Kasumi-1 (cell line): ENCODE results near the gene CLMN.
"Not testable (repeated sequence)": the region's sequence is repeated elsewhere in the genome, so short reads cannot be mapped to it uniquely, and the experiment has no call there.

Experiments
- DNase-seq, 2 experiments: peaks; one replicate each; lab custom pipeline; 2025; lab: John Stamatoyannopoulos, UW

The CLMN gene

DNA sequence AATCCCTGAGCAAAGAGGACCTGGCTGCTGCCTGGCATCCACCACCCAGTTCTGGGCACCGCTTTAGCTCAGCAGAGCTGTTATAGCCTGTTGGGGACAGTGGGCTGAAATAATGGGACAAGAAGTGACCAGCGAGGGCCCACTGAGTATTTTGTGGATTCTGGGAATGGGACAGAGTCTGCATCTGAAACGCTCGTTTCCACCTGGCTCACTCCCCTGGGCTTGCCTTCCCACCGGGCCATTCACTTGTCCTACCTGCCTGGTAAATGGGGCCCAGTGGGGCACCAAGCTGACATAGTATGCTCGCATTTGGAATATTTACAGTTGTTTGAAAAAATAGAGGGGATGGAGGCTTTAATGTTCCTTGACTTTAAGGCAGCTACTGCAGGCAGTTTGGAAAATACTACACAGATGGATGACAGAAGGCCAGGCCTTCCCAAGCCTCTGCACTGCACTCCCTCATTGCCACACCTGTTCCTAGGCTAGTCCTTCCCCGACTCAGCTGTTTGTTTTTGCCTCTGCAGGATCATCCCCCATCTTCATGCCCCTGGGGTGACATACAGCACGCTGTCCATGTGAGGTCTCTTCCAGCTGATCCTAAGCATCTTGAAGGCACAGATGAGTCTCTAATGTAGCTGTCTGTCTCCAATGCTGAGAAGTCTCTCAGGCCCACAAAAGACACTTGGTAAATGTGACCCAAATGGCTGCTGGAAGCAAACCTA is 101.1 kb downstream of the CLMN start:
- DNase-seq = no peak

DNA sequence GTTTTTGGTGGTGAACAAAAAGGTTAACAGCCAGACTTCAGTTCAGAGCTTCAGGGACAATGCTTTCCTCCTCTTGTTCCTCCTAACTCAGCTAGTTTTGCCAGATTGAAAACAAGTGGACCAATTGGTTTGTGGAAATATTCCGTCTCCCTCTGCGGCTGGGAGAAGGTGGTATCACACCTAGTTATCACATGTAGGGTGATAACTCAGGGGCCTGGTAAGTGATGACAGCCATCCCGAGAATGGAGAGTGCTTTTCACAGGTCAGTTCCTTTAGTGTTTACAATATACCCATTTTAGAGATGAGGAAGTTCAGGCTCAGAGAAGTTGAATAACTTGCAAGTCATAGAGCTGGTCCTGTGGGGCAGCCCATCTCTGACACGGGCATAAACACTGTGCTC is 101.7 kb downstream of the CLMN start:
- DNase-seq = no peak

DNA sequence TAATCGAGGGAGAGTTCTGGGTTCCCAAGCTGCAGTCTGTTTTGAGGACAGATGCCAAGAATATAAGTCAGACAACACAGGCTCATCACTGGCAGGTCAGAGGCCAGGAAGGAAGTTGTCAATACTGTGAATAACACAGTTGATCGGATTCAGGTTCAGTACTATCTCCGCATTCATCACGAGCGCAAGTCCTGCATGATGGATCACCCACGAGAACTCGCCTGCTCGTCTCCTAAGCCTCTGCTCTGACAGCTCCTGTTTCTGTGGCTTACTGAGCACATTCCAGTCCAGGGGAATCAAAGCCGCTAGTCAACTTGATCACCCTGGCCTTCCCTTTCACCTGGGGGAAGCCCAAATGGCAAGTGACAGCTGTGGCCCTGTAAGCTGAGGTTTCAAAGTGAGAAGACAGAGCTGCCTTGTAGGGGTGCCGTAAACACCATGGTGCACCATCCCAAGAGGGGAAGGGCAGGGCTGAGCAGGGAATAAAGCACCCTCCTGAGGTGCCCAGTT is 102.3 kb downstream of the CLMN start:
- DNase-seq = no peak

DNA sequence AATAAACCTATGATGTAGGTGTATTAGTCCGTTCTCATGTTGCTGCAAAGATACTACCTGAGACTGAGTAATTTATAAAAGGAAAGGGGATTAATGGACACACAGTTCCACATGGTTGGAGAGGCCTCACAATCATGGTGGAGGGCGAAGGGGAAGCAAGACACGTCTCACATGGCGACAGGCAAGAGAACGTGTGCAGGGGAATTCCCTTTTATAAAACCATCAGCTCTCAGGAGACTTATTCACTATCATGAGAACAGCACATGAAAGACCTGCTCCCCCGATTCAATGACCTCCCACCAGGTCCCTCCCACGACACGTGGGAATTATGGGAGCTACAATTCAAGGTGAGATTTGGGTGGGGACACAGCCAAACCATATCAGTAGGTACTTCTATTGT is 103.7 kb downstream of the CLMN start:
- no peak for DNase-seq

DNA sequence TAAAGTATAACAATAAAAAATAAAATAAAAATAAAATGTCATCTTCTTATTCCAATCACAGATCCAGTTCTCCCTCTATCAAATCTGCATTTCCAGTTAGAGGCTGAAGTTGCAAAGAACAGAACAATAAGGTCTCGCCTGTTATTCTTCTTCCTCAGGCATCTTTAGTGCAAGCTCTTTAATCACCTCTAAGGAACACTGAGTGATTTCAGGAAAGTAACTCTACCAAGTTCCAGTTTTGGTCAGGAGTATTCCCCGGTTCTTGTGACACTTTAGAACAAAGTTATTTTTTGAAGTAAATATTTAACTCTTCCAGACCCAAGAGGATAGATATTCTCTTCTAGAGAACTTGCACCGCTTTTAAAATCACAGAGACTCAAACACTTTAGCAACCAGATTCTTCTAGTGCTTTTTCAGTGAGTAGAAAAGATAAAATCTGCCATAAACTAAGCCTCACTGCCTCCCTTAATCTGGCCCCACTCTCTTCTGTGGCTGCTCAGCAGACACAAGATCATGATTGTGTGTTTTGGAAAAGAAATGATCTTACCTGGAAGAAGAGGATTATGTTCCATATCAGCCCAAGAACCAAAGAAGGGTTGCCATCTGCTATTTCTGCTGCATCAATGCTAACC is 104.5 kb downstream of the CLMN start:
- no peak for DNase-seq

DNA sequence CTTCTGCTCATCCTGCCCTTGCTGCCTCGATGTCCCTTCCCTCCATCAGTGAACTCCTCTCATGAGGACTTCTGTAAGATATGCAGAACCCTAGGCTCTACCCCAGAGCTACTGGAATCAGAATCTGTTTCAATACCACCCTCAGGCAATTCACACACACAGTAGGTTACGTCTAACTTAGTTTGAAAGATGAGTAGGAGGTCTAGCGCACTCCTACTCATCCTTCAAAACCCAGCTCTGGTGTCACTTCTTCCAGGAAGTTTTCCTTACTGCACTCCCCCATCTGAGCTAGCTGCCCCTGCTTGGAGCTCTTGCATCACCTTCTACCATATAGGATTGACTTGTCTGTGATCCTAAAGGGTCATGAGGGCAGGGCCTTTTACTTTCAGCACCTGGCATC is 105.9 kb downstream of the CLMN start:
- DNase-seq = no peak

DNA sequence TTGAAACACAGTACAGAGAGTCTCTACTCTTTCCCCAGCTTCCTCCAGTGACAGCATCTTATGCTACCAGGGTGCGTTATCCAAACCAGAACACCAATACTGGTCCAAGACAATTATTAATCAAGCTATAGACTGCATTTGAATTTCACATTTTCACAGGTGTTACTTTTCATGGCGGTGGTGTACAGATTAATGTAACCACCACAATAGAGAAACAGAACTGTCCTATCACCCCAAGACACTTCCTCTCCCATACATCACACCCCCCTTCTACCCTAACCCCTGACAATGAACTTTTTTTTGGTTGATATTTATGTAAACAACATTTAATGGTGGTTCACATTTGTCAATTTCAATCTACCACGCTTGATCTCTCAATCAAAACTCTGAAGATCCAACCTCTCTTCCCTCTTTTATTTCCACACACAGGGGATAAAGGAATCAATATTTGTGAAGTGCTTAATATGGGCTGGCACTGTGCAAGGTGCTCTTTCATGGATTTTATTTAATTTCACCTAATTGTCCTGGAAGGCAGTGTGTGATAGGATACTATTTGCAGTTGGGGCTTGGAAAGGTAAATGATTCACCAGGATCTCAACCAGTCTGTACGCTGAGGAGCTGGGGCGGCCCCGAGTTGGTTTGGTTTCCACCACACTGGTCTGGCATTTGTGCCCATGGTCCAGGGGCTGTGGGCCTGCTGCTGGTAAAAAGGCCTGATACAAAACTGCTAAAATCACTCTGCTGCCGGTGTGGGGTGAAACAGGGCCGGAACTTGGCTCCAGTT is 107.8 kb downstream of the CLMN start:
- no peak for DNase-seq

DNA sequence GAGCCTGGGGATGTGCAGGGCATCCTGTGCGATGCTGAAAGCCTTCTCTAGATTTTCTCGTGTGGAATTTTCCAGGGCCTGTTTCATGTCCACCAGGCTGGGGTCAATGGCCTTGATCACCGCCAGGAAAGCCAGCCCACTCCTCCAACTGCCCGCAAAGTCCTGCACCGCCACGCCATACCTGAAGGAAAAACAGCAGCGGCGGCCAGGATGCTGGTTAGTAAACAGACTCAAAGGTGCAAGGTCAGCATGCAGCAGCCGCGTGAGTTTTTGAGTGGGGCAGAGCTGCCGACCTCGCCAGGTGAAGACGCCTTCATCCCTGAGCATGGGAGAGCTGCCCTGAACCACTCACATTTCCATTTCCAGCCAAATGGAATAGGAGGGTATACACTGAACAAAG is 109.0 kb downstream of the CLMN start:
- DNase-seq = no peak

DNA sequence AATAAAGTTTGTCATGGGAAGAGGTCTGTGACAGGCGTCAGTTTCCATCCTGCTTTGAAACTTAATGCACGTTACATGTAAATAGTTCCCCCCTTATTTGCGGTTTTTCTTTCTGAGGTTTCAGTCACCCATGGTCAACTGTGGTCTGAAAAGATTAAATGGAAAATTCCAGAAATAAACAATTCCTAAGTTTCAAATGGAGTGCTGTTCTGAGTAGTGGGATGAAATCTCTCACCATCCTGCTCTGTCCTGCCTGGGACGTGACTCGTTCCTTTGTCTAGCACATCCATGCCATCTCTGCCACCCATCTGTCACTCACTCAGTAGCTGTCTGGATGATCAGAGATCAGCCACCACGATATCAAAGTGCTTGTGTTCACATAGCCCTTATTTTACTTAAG is 111.1 kb downstream of the CLMN start:
- no peak for DNase-seq

DNA sequence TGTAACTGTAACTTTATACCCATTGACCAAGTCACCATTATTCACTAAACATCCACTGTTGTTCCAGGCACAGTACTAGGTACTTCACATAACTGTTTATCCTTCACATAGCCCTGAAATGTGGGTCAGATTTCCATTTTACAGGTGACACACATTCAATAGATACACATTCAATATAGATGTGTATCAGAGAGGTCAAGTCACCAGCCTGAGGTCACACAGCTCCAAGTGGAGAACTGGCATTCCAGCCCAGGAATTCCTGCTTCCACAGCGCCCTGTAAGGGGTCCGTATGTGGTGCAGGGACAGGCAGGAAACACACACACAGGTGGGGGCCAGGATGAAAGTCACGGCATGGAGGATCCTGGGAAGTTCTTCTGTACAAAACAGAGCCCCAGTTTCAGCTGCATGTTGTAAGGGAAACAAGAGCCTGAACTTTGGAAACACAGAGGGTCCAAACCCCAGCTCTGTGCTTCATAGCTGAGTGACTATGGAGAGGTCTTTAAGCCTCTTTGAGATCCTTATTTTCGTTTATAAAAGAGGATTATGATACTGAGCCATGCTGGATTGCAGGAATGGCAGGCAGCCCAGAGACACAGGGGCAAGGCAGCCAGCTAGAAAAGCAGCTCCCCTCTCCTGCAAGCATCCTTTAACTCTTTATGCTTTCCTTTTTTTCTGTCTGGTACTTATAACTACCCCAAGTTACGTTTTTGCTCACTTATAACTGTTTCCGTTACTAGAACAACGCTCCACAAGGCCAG is 112.1 kb downstream of the CLMN start:
- DNase-seq = no peak

DNA sequence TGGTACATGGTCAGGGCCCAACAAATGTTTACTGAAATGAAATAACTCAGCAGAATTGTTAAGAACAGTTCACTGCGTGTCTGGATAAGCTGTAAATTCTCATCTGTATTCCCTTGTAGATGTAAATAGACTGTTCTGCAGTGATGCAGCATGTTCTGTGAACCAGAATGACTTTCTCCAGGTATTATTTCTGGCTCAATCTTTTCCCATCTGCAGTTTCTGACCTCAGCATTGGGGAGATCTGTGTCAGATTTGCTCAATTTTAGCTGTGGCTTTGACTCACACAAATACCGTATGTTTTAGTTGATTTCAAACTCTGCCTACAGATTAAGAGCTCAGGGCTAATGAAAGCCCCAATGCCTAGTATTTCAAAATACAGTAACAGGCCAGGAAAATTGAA is 113.2 kb downstream of the CLMN start:
- DNase-seq = no peak

DNA sequence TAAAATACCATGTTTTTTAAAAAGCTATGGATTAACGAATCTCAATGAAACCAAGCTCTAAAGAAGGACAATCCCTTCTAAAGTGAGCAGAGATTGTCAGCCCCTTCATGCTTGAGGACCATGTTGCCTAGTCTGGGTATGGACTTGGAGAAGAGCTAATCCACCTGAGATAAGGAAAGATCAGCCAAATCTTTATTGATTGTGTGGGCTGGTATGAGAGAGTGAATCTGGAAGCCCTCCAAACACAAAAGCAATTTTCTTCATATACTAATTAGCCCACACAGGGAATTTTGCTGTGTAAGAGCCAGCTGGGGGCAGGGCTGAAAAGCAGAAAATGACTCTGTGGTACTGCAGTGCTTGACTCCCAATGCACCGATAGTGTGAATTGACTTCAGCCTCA is 115.0 kb downstream of the CLMN start:
- no peak for DNase-seq

DNA sequence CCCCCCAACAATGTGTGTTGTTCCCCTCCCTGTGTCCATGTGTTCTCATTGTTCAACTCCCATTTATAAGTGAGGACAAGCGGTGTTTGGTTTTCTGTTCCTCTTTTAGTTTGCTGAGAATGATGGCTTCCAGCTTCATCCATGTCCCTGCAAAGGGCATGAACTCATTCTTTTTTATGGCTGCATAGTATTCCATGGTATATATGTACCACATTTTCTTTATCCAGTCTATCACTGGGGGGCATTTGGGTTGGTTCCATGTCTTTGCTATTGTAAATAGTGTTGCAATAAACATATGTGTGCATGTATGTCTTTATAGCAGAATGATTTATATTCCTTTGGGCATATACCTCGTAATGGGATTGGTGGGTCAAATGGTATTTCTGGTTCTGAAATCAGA is 118.0 kb downstream of the CLMN start:
- not testable (repeated sequence) for DNase-seq

DNA sequence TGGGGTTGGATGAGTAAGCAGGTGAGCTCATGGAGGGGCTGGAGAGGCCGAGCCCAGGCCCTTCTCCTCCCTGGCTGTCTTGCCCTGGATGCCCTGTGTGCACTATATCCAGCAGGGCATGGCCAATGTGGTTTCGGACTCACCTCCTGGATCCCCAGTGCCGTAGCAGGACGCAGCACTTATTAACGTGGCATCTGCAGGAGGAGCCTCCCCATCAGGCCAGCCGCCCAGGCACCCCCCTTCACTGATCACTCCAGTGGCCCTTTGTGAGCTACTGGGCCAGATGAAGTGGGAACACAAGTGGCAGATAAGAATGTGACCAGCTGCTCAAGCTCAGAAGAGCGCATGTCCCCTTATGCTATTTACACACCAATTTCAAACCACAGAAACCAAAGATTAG is 119.3 kb downstream of the CLMN start:
- no peak for DNase-seq

DNA sequence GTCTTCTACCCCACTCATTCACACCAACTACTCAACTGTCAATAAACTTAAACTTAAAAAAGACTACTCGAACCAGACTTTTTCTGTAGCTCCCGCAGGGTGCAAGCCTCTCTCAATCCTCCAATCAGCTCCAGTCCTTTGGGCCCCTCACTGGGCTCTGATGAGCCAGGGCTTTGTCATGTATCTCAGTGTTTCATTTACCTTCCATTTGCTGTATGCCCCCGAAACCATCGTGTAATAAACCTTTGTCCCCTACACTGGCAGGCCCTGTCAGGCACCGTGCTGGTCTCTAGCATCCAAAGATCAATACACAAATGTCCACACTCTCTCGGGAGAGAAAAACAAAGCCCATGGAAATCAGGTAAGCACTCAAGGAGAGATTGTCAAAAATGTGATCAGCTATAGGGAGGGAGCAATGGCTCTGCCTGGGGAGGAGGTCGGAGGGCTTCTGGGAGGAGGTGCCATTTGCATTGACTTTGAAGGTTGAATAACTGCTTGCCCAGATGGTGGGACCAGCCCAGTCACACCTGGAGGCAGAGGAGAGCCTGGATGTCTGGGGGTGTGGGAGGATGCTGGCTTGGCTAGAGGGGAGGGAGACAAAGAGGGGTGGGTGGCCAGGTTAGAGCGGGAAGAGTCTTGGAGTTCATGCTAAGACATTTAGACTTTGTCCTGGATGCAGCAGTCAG is 120.3 kb downstream of the CLMN start:
- DNase-seq = no peak

DNA sequence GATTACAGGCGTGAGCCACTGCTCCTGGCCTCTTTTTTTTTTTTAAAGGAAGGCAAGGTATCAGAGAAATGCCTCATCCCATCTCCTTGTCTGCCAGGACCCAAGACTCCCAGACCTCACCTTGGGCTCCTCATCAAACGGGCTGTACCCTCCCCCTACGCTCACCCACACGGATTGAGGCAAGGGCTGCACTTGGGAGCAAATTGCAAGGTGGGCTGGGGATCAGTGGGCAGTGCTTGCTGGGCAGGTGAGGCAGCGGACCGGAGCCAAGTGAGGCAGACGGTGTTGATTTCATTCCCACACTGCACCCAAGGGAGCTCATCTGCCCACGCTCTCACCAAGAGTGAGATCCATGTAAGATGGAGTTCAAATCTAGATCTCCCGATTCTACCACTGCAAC is 121.4 kb downstream of the CLMN start:
- DNase-seq = no peak

DNA sequence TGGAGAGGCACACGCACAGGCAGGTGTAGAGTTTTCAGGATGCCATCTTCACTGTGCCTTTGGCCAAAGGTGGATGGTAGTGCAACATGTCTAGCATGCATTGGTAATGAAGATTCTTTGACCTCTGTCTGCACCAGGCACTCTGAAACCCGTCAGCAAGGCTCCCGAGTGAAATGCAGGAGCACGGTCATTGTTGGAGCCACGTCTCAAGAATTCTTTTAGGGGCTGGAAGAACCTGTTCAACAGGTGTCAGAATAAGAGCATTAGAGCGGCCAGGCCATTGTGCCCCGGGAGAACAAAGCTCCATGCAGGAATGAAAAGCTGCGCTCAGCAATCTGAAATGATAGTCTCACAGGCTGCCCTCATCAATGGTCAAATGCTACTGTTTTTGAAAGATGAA is 122.2 kb downstream of the CLMN start:
- DNase-seq = no peak

DNA sequence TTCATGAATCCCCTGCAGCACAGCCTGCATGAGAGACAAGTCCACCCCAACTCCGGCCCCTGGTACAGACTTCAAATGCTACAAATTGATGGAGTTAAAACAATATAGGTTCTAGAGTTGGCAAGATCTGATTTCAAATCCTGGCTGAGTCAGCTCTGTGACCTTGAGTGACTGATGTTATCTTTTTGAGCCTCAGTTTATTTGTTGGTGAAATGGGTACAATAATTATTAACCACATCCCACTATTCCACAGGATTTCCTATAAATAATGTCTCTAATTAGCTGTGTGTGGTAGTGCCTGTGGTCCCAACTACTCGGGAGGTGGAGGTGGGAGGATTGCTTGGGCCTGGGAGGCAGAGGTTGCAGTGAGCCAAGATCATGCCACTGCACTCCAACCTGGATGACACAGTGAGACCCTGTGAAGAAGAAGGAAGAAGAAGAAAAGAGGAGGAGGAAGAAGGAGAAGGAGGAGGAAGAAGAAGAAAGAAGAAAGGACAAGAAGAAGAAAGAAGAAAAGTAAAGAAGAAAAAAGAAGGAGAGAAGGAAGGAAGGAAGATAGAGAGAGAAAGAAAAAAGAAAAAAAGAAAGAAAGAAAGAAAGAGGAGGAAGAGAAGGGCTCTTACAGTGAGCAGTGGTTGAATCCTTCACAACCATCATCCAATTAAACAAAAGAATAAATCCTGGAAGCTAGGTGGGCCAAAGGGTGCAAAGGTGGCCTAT is 122.7 kb downstream of the CLMN start:
- DNase-seq = no peak

DNA sequence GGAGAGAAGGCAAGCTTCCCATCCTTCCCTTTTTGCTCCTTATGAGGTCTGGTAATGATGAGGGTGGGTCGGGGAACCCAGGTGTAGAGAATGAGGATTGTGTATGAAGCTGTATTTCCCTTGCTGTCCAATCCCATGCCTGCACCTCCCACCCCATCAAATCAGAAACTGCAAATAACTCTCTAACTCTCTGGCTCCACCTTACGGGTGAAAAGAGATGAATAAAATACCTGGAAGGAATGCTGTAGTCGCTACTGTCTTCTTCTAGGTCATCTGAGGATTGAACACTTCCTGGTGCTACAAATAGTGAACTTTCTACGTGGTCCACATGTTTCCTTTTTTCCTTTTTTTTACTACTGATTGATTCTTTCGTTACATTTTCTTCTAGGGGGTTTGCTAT is 123.4 kb downstream of the CLMN start:
- DNase-seq = peak; percentile 49 to 52

DNA sequence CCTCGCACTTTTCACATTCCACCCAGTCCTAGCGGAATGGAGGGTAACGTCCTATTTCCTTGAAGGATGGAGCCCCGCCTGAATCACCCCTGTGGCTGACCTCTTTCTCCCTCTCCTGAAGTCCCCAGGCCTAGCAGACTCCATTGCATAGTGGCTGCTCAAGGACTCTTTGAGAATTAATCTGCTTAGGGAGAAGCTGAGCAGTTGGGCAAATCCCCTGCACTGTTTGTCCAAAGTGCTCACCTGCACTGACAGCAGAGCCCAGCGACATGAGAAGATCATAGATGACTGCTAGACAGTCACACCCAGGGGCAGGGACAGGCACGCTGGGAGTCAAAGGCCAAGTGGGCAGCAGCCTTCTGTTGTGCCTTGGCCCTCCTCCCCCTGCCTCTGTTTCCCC is 124.7 kb downstream of the CLMN start:
- DNase-seq = no peak

DNA sequence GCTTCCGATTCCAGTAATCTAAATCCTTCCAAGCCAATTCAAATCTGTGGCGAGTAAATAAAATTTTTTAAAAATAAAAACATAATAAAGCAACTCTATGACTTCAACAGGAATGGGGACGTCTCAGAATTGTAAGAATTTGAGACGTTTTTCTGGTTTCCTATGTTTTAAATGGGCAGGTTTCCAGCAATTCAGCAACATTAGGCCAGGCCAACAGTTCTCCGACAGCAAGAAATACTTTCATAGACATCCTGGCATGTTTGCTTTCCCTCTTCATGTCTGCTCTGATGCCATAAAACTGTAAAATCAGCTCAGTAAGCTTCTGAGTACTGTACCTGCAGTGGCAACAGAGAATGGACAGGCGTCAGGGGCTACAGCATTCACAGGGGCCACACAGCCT is 126.6 kb downstream of the CLMN start:
- DNase-seq = no peak
